ENCODE measurements around the gene PRKAG2. TPM values are rescaled to one million over a fixed set of nuclear protein-coding genes. Genes with fewer than 3 reads are reported as not detected.
"Not testable (repeated sequence)": the region's sequence is repeated elsewhere in the genome, so short reads cannot be mapped to it uniquely, and the experiment has no call there.

PRKAG2 gene
- 18.9 and 22.1 TPM in 2 replicates for total RNA-seq (2014; rRNA removed; shearing (Covaris generic))
- polyA plus RNA-seq (2014; cell fraction: nucleus; rRNA removed) = 20.1 and 38.2 TPM in 2 replicates

GRCh38 chr7:151876899-151877777 lies at the start of gene PRKAG2:
Gene PRKAG2 (minus strand): TSS chr7:151877115. CDS start chr7:151876620, 495 bp downstream.
- DNase-seq (ENCODE audit: extremely low read depth, low read depth) = no peak

GRCh38 chr7:151926336-151926712 lies 49.4 kb upstream of the PRKAG2 start:
- DNase-seq (ENCODE audit: extremely low read depth, low read depth) = no peak

- DNase-seq (ENCODE audit: extremely low read depth, low read depth) = no peak
Measured at GRCh38 chr7:151925446-151926335, 48.8 kb upstream of the PRKAG2 start.

- DNase-seq (ENCODE audit: extremely low read depth, low read depth) = no peak
Measured at GRCh38 chr7:151924508-151924907, 47.6 kb upstream of the PRKAG2 start.

GRCh38 chr7:151924001-151924400 lies 47.1 kb upstream of the PRKAG2 start:
- no peak for DNase-seq (ENCODE audit: extremely low read depth, low read depth)

GRCh38 chr7:151923097-151923876 lies 46.4 kb upstream of the PRKAG2 start:
- DNase-seq (ENCODE audit: extremely low read depth, low read depth) = no peak

GRCh38 chr7:151921451-151921850 lies 44.5 kb upstream of the PRKAG2 start:
- DNase-seq (ENCODE audit: extremely low read depth, low read depth) = no peak

GRCh38 chr7:151920488-151920887 lies 43.6 kb upstream of the PRKAG2 start:
- DNase-seq (ENCODE audit: extremely low read depth, low read depth) = no peak

GRCh38 chr7:151919595-151919994 lies 42.7 kb upstream of the PRKAG2 start:
- no peak for DNase-seq (ENCODE audit: extremely low read depth, low read depth)

- no peak for DNase-seq (ENCODE audit: extremely low read depth, low read depth)
Measured at GRCh38 chr7:151918510-151918843, 41.6 kb upstream of the PRKAG2 start.

GRCh38 chr7:151917791-151918509 lies 41.0 kb upstream of the PRKAG2 start:
- DNase-seq (ENCODE audit: extremely low read depth, low read depth) = no peak

- no peak for DNase-seq (ENCODE audit: extremely low read depth, low read depth)
Measured at GRCh38 chr7:151914051-151914450, 37.1 kb upstream of the PRKAG2 start.

- not testable (repeated sequence) for DNase-seq (ENCODE audit: extremely low read depth, low read depth)
Measured at GRCh38 chr7:151910655-151911054, 33.7 kb upstream of the PRKAG2 start.

- not testable (repeated sequence) for DNase-seq (ENCODE audit: extremely low read depth, low read depth)
Measured at GRCh38 chr7:151907115-151907514, 30.2 kb upstream of the PRKAG2 start.

- no peak for DNase-seq (ENCODE audit: extremely low read depth, low read depth)
Measured at GRCh38 chr7:151905766-151906165, 28.9 kb upstream of the PRKAG2 start.

- DNase-seq (ENCODE audit: extremely low read depth, low read depth) = no peak
Measured at GRCh38 chr7:151905353-151905752, 28.4 kb upstream of the PRKAG2 start.

- DNase-seq (ENCODE audit: extremely low read depth, low read depth) = no peak
Measured at GRCh38 chr7:151904270-151904669, 27.4 kb upstream of the PRKAG2 start.

GRCh38 chr7:151903249-151904032 lies 26.5 kb upstream of the PRKAG2 start:
- no peak for DNase-seq (ENCODE audit: extremely low read depth, low read depth)

GRCh38 chr7:151902311-151902710 lies 25.4 kb upstream of the PRKAG2 start:
- no peak for DNase-seq (ENCODE audit: extremely low read depth, low read depth)
